Adrenal gland (tissue), 5 donors: ENCODE results near the gene ATRIP.

Experiments
- CTCF ChIP-seq, 6 experiments: fragments of 450-650 bp in 4 of 6; fragments of 200-600 bp in 2 of 6; sonication (generic) in 1 of 6; IDR thresholded peaks; 1 replicate in 5 of 6; 2 replicates in 1 of 6; pipeline versions ENCODE4 v1.5.1 to v1.8.0; 2016 to 2021; ENCODE audit warnings: antibody characterized with exemption in 6 of 6, mild to moderate bottlenecking in 2 of 6, moderate library complexity in 1 of 6
- POLR2A ChIP-seq, 2 donors: fragments of 450-650 bp; IDR thresholded peaks; one replicate each; pipeline ENCODE4 v1.6.1; 2017; ENCODE audit warnings: antibody characterized with exemption in 2 of 2, mild to moderate bottlenecking in 2 of 2, moderate library complexity in 1 of 2
- donor health status: DM: no; HTN: no; CAD: no.

DNA sequence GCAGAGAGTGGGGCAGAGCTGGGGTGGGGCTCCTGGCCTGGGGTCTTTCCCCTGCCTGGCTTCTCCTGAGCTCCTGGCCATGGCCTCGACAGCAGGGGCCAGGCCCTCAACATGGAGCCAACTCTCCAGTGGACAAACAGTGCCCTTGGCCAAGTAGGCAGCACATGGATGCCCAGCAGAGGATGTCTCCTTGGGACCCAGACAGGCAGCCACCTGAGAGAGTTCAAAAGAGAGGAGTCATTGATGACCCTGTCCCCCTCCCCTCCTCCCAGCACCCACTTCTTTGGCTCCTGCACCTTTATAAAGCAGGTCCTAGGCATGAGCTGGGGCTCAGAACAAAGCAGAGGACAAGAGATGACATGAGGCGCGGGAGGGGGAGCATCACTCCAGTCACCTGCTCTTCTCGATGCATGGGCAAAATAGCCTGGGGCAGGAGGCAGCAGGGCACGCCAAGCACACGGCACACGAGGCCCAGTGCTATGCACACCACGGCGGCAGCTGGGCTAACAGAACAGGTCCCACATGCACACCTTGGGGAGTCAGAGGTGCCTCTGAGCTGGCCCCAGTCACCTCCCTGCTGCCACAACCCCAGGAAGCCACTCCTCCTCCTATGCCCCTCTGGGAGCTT is 30.0 kb downstream of the ATRIP start:
- TF ChIP-seq CTCF (IDR thresholded peaks at IDR 0.05) (no peak), POLR2A (IDR thresholded peaks at IDR 0.05) (no peak)
